ENCODE measurements around the gene MAP3K21.

The MAP3K21 gene

DNA sequence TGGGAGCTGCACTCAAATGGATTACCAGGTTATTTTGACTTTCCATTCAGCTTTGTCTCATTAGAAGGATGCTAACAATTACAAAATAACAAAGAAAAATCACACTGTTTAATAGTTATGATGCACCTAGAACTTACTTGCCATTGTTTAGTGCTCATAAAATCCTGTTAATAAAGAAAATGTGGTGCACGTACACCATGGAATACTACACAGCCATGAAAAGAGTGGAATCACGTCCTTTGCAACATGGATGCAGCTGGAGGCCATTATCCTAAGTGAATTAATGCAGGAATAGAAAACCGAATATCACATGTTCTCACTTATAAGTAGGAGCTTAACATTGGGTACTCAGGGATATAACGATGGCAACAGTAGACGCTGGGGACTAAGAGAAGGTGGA is 19.8 kb downstream of the MAP3K21 start:
- TF ChIP-seq CTCF (conservative IDR thresholded peaks at IDR 0.05) (no peak), ZFX (IDR thresholded peaks at IDR 0.05) (no peak)
- no peak overlapping the region for H3K27ac ChIP-seq

GRCh38 chr1:233349137-233349536 is 21.6 kb downstream of the MAP3K21 start:
- TF ChIP-seq CTCF (conservative IDR thresholded peaks at IDR 0.05), result no peak
- no peak for TF ChIP-seq ZFX (IDR thresholded peaks at IDR 0.05)

DNA sequence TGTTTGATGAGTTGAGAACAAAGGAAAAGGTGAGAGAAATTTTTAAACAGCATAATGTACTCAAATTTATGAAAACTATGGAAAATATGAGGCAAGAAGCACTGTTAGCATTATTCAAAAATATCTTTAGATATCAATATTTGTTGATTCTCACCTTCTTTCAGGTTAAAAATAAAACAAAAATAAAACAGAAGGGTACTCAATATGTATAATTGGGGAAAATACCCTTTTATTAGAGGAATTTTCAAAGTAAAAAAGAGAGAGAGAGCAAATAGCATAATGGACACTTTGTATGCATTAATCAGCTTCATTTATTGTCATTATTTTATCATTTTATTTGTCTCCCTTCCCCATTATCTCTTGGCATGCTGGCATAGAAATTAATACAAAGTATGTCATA is 27.5 kb downstream of the MAP3K21 start:
- TF ChIP-seq CTCF (conservative IDR thresholded peaks at IDR 0.05) (no peak), ZFX (IDR thresholded peaks at IDR 0.05) (no peak)

More at GRCh38 chr1:233349137-233349536, 21.6 kb downstream of the MAP3K21 start:
- H3K27ac ChIP-seq, result no peak overlapping the region

GRCh38 chr1:233355841-233356704 is 28.5 kb downstream of the MAP3K21 start:
- TF ChIP-seq CTCF (conservative IDR thresholded peaks at IDR 0.05) (no peak), ZFX (IDR thresholded peaks at IDR 0.05) (no peak)
- no peak overlapping the region for H3K27ac ChIP-seq

More for the DNA sequence above, 27.5 kb downstream of the MAP3K21 start:
- no peak overlapping the region for H3K27ac ChIP-seq

GRCh38 chr1:233356705-233356987 is 29.1 kb downstream of the MAP3K21 start:
- H3K27ac ChIP-seq, result no peak overlapping the region
- no peak for TF ChIP-seq CTCF (conservative IDR thresholded peaks at IDR 0.05)
- TF ChIP-seq ZFX (IDR thresholded peaks at IDR 0.05), result no peak

GRCh38 chr1:233357595-233358397 is 30.3 kb downstream of the MAP3K21 start:
- H3K27ac ChIP-seq, result no peak overlapping the region
- TF ChIP-seq ZFX (IDR thresholded peaks at IDR 0.05), result no peak

GRCh38 chr1:233359431-233359830 is 31.9 kb downstream of the MAP3K21 start:
- TF ChIP-seq CTCF (conservative IDR thresholded peaks at IDR 0.05) (no peak), ZFX (IDR thresholded peaks at IDR 0.05) (no peak)
- H3K27ac ChIP-seq, result no peak overlapping the region
